Endothelial cell of umbilical vein (primary cell): ENCODE results near the gene PRDM10. TPM values are rescaled to one million over a fixed set of nuclear protein-coding genes. Genes with fewer than 3 reads are reported as not detected.

Source experiments
- BruUV-seq: library from RNA; stranded (reverse); fragments of 400-500 nt; replicated peaks from 2 replicates; lab custom pipeline; 2021; lab: Mats Ljungman, UMichigan
- CTCF ChIA-PET: fragments of 300-600, 350-600 bp; sonication (Branson Sonifier 250); formaldehyde crosslinking; loops from one replicate; lab custom pipeline; 2021; ENCODE audit warnings: antibody characterized with exemption, inconsistent platforms; lab: Charles Lee
- POLR2A ChIA-PET: fragments of 300-600, 350-600 bp; sonication (Branson Sonifier 250); formaldehyde crosslinking; loops from one replicate; lab custom pipeline; 2021; ENCODE audit warnings: antibody characterized with exemption, inconsistent platforms; lab: Charles Lee
- DNase-seq: peaks from one replicate; pipeline ENCODE4 v3.0.0-alpha.2; 2011; ENCODE audit warnings: low read depth, low spot score
- FAIRE-seq: peaks from 2 replicates; lab custom pipeline; 2011; peaks lifted over from hg19 to GRCh38; lab: Jason Lieb, UNC
- H2AFZ ChIP-seq: 2 replicates; pipeline ENCODE4 v1.6.0; 2012; ENCODE audit warnings: low read depth, low read length, control low read depth, inconsistent platforms
- H3K27ac ChIP-seq: 2 replicates; pipeline ENCODE4 v1.5.1; 2011; ENCODE audit warnings: low read depth, mild to moderate bottlenecking, control low read depth, low read length, moderate library complexity; ENCODE audit not compliant: insufficient read depth
- H3K27me3 ChIP-seq, 2 experiments: 2 replicates each; pipeline versions ENCODE4 v1.6.0 to v1.6.1; 2011; ENCODE audit warnings: low read length in 2 of 2, mixed read lengths in 1 of 2; ENCODE audit not compliant: control insufficient read depth in 2 of 2, insufficient read depth in 2 of 2
- H3K36me3 ChIP-seq, 2 experiments: 2 replicates in 1 of 2; 3 replicates in 1 of 2; pipeline ENCODE4 v1.5.1; 2011; ENCODE audit warnings: low read length in 2 of 2, mild to moderate bottlenecking in 1 of 2, moderate library complexity in 1 of 2; ENCODE audit not compliant: control insufficient read depth in 2 of 2, insufficient read depth in 2 of 2; ENCODE audit errors: extremely low read depth in 1 of 2
- H3K4me1 ChIP-seq: 3 replicates; pipeline ENCODE4 v1.5.1; 2011; ENCODE audit warnings: mild to moderate bottlenecking, low read length; ENCODE audit not compliant: control insufficient read depth, insufficient read depth; ENCODE audit errors: extremely low read depth
- H3K4me2 ChIP-seq: 2 replicates; pipeline ENCODE4 v1.6.1; 2011; ENCODE audit warnings: low read length, control low read depth, mixed read lengths; ENCODE audit not compliant: insufficient read depth
- H3K4me3 ChIP-seq, 3 experiments: fragments of 200-600 bp in 1 of 3; sonication (generic), shearing (Covaris generic) in 1 of 3; replicated peaks in 1 of 3; 2 replicates each; pipeline ENCODE4 v1.5.1; 2011 to 2016; ENCODE audit warnings: control low read depth in 3 of 3, low read length in 3 of 3, mild to moderate bottlenecking in 2 of 3, inconsistent platforms in 1 of 3, low read depth in 1 of 3, moderate library complexity in 1 of 3; ENCODE audit not compliant: insufficient read depth in 1 of 3
- H3K79me2 ChIP-seq: 2 replicates; pipeline ENCODE4 v1.6.0; 2012; ENCODE audit warnings: low read length, inconsistent platforms; ENCODE audit not compliant: control insufficient read depth, insufficient read depth
- H3K9ac ChIP-seq: replicated peaks from 2 replicates; pipeline ENCODE3; 2011; ENCODE audit warnings: low read length, control low read depth; ENCODE audit not compliant: insufficient read depth; ENCODE audit errors: extremely low read depth
- H3K9me1 ChIP-seq: replicated peaks from 3 replicates; pipeline ENCODE4 v1.6.0; 2011; ENCODE audit warnings: mild to moderate bottlenecking, low read length; ENCODE audit not compliant: control insufficient read depth, insufficient read depth; ENCODE audit errors: extremely low read depth
- H3K9me3 ChIP-seq: replicated peaks from 2 replicates; pipeline ENCODE4 v1.5.1; 2012; ENCODE audit warnings: low read length, inconsistent platforms; ENCODE audit not compliant: control insufficient read depth, insufficient read depth
- H4K20me1 ChIP-seq: replicated peaks from 2 replicates; pipeline ENCODE3; 2011; ENCODE audit warnings: mild to moderate bottlenecking, low read length; ENCODE audit not compliant: control insufficient read depth, insufficient read depth; ENCODE audit errors: extremely low read depth
- CTCF ChIP-seq, 2 donors: IDR thresholded peaks; 1 replicate in 1 of 2; 2 replicates in 1 of 2; pipeline ENCODE4 v1.5.1; 2011; ENCODE audit warnings: low read length in 2 of 2, mild to moderate bottlenecking in 2 of 2, moderate library complexity in 2 of 2, control low read depth in 1 of 2, inconsistent platforms in 1 of 2, low read depth in 1 of 2; ENCODE audit not compliant: insufficient read depth in 1 of 2; ENCODE audit errors: extremely low read depth in 1 of 2
- EZH2 ChIP-seq: IDR thresholded peaks from 2 replicates; pipeline ENCODE4 v1.6.1; 2012; ENCODE audit warnings: borderline replicate concordance, low read depth, mild to moderate bottlenecking, moderate library complexity, low read length, inconsistent platforms; ENCODE audit not compliant: severe bottlenecking
- FOS ChIP-seq: IDR thresholded peaks from 2 replicates; pipeline ENCODE4 v1.6.1; 2011; ENCODE audit warnings: mild to moderate bottlenecking, low read length, moderate library complexity, borderline replicate concordance; ENCODE audit not compliant: insufficient read depth
- JUN ChIP-seq: IDR thresholded peaks from 2 replicates; pipeline ENCODE4 v1.6.1; 2011; ENCODE audit warnings: borderline replicate concordance, low read depth; ENCODE audit not compliant: insufficient read length, insufficient read depth
- MAX ChIP-seq: IDR thresholded peaks from 2 replicates; pipeline ENCODE4 v1.6.1; 2011; ENCODE audit not compliant: insufficient read depth, insufficient read length
- MYC ChIP-seq: IDR thresholded peaks from one replicate; pipeline ENCODE4 v1.6.1; 2011; ENCODE audit warnings: mild to moderate bottlenecking, low read depth, low read length
- POLR2A ChIP-seq: IDR thresholded peaks from 2 replicates; pipeline ENCODE4 v1.6.1; 2012; ENCODE audit warnings: low read depth, mild to moderate bottlenecking, control low read depth, low read length
- POLR2AphosphoS5 ChIP-seq: IDR thresholded peaks from 2 replicates; pipeline ENCODE4 v1.6.1; 2012; ENCODE audit warnings: low read depth, mild to moderate bottlenecking, control low read depth, low read length, moderate library complexity; ENCODE audit not compliant: insufficient read depth
- dilution Hi-C: fragments of 300-500 bp; cut with MboI; formaldehyde crosslinking; loops from one replicate; pipeline ENCODE4 v1.15.0; 2019; ENCODE audit warnings: low sequenced_read_pairs; ENCODE audit not compliant: extremely low pct_ligation_motif_present
- intact Hi-C: fragments of 100-400 bp; cut with micrococcal nuclease; formaldehyde crosslinking; loops from one replicate; pipeline ENCODE4 v1.10.0; 2022
- polyA plus RNA-seq, 4 experiments: library from polyadenylated mRNA; depleted of rRNA in 3 of 4; stranded (reverse) in 3 of 4; unstranded in 1 of 4; fragments of >200 nt; gene quantifications; 2 replicates each; pipeline versions ENCODE4 v1.2.1 to v1.2.3, GENCODE V29; 2011 to 2012; ENCODE audit warnings: missing spikeins in 1 of 4
- total RNA-seq: library from RNA; stranded (reverse); gene quantifications from 2 replicates; pipeline ENCODE4 v1.2.3, GENCODE V29; 2021

The PRDM10 gene
- total and polyA plus RNA-seq, 2 donors (not counting 3 experiments of a cell fraction or from before 2014, with no cell fraction given): 9.6 to 13.0 TPM

- Histone ChIP-seq H3K9me1 (no peaks in the 10 kb centered on the region), H3K9me3 (no peaks in the 10 kb centered on the region), H4K20me1 (no peaks in the 10 kb centered on the region), H3K4me1 (no peaks in the 10 kb centered on the region), H2AFZ (no peak overlapping the region), H3K27ac (no peak overlapping the region), H3K4me3 (no peak overlapping the region), H3K36me3 (no peaks in the 10 kb centered on the region), H3K79me2 (no peaks in the 10 kb centered on the region), H3K4me2 (no peak overlapping the region), H3K9ac (no peak overlapping the region), H3K27me3 (no peaks in the 10 kb centered on the region)
- dilution Hi-C loops (no loop called here), intact Hi-C loops (no loop called here)
- no peak for TF ChIP-seq FOS
- no peak for TF ChIP-seq MYC
- TF ChIP-seq POLR2A: no peak
- no peak for TF ChIP-seq POLR2AphosphoS5
- no peak for TF ChIP-seq CTCF (IDR thresholded peaks at IDR 0.05; ENCODE audit: extremely low read depth in 1 of 2, insufficient read depth in 1 of 2, low read depth in 1 of 2, low read length in 2 of 2)
- no peak for TF ChIP-seq MAX
- no peak for TF ChIP-seq JUN
- TF ChIP-seq EZH2: no peak
- ChIA-PET POLR2A (no interaction called here), CTCF (no interaction called here)
- no peak for FAIRE-seq
- no peak for DNase-seq
- BruUV-seq: no TSS peak
Measured at GRCh38 chr11:130050257-130050656, 47.6 kb upstream of the PRDM10 start.
